NCI-H146 treated with DMSO at 0.1 percent for 48 hours (cell line): ENCODE measurements around the gene SIPA1L3.
"Not testable (repeated sequence)": the region's sequence is repeated elsewhere in the genome, so short reads cannot be mapped to it uniquely, and the experiment has no call there.

Experiments used
- DNase-seq: peaks from one replicate; lab custom pipeline; 2025; ENCODE audit not compliant: unreplicated experiment; lab: John Stamatoyannopoulos, UW

Gene SIPA1L3

DNA sequence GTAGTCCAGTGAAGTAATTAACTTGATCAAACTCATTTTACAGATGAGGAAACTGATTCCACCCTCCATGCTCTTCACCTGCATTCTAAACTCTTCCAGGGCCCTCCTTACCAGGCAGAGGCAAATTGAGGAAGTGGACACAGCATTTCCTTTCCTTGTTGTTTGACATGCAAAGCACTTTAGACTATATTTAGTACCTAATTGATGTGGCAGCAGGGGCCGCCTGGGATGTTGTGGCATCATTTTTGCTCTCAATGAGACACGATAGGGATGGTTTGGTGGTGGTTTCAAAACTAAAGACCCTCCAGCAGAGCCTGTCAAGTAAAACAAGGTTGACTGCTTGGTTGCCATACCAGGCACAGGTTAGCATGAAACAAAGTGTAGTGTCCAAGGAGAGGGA lies 7.9 kb downstream of the SIPA1L3 start:
- no peak for DNase-seq

DNA sequence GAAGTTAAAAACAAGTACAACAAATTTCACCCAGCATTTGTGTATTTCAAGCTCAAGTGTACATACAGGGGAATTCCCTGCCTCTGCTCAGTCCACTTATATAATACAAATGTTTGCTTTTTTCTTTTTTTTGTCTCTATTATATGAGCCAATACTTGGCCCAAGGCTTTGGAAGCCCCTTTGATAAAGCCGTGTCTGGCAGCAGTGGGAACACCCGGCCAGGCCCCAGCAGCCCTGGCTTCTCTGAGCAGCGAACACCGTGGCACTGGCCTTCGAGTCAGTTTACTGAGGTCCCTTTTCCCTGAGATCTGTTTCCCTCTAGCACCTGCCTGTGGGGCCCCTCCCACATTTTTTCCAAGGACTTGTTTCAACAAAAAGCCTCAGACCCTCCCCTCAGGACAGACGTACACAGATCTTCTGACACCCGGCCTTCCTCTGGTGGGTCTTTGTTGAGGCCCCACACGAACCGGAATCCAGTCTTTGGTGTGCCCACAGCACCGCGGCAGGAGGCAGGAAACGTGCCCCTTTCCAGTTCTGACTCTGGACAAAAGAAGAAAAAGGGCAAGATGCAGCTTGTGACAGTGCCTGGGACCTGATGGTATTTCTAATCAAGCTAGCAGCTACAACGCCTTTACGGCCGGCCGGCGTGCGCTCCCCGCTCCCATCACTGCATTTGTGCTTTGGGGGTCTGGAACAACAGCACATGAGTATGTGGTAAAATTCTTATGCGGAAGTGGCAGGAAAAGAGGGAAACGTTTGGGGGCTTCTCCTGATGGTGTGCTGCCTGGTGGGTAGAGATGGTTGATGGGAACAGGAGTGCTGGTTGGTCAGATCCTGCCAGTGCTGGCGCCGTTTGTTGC lies 13.8 kb downstream of the SIPA1L3 start:
- DNase-seq = no peak

DNA sequence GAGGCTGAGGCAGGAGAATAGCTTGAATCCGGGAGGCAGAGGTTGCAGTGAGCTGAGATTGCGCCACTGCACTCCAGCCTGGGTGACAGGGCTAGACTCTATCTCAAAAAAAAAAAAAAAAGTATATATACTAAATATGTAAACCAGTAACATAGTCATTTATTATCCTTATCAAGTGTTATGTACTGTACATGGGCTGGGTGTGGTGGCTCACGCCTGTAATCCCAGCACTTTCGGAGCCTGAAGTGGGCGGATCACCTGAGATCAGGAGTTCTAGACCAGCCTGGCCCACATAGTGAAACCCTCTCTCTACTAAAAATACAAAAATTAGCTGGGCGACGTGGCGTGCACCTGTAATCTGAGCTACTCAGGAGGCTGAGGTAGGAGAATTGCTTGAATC lies 17.6 kb downstream of the SIPA1L3 start:
- not testable (repeated sequence) for DNase-seq

GRCh38 chr19:37925212-37925611 lies 18.2 kb downstream of the SIPA1L3 start:
- DNase-seq = no peak

- no peak for DNase-seq
Observed at GRCh38 chr19:37926255-37926654, 19.2 kb downstream of the SIPA1L3 start.

DNA sequence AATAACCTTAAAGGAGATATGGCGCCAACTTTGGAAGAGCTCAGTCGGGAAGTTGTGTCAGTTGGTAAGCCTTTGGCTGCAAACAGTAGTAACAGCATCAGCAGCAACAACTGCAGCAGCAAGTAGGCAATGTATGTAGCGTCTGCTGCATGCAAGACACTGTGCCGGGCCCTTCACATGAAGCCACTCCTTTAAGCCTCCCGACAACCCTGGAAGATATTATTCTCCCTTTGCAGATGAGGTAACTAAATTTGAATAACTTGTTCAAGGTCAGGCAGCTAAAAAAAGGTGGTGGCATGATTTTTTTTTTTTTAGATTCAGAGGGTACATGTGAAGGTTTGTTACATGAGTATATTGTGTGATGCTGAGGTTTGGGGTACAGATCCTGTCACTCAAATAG lies 19.7 kb downstream of the SIPA1L3 start:
- DNase-seq = no peak

GRCh38 chr19:37928527-37929286 lies 21.7 kb downstream of the SIPA1L3 start:
- DNase-seq = no peak

- no peak for DNase-seq
Observed at GRCh38 chr19:37929355-37929923, 22.4 kb downstream of the SIPA1L3 start.

- no peak for DNase-seq
Observed at GRCh38 chr19:37930416-37930815, 23.4 kb downstream of the SIPA1L3 start.

- peak; percentile 87 for DNase-seq
Observed at GRCh38 chr19:37931881-37932655, 25.1 kb downstream of the SIPA1L3 start.

- no peak for DNase-seq
Observed at GRCh38 chr19:37932985-37933936, 26.3 kb downstream of the SIPA1L3 start.

DNA sequence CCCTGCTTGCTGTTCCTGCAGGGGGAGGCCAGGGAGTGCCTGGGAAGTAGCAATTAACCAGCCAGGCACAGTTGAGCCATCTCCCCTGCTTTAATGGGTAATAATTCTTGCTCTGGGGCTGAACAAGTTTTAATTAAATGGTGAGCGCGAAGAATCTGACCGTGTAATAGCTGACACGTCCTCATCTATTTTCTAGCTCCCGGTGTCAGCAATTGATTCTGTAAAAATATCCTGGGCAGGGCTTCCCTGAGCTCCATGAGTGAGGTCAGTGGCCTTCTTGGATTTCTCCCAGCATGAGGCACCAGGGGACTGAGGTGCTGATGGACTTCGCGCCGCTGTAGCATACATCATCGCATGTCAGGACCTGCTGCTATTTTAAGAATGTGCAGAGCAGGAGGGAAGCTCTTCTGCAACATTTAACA lies 26.9 kb downstream of the SIPA1L3 start:
- peak; percentile 68 for DNase-seq

- no peak for DNase-seq
Observed at GRCh38 chr19:37935341-37935740, 28.3 kb downstream of the SIPA1L3 start.

GRCh38 chr19:37936166-37936565 lies 29.2 kb downstream of the SIPA1L3 start:
- DNase-seq = no peak

- no peak for DNase-seq
Observed at GRCh38 chr19:37936886-37937285, 29.9 kb downstream of the SIPA1L3 start.

- DNase-seq = no peak
Observed at GRCh38 chr19:37938353-37938752, 31.3 kb downstream of the SIPA1L3 start.

- peak; percentile 56 for DNase-seq
Observed at GRCh38 chr19:37941782-37942515, 34.9 kb downstream of the SIPA1L3 start.

- DNase-seq = no peak
Observed at GRCh38 chr19:37942516-37942902, 35.5 kb downstream of the SIPA1L3 start.

DNA sequence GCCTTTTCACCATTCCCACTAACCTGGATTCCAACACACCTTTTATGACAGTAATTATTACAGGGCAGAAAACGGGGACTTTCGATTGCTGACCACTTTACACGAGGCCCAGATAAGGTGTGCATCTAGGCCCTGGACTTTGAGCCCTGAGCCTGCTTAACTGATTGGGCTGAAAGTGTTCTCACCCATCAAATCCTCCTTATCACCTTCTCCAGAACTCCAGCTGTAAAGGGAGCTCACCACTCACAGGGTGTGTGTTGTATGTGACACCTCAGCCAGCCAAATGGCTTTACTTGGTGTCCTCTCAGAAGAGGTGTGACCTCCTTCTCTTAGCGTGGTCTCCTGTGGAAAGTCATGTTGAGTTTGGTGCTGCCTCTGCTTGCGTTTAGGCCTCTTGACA lies 36.5 kb downstream of the SIPA1L3 start:
- no peak for DNase-seq
